ENCODE data around the gene TMX4.

Gene TMX4

DNA sequence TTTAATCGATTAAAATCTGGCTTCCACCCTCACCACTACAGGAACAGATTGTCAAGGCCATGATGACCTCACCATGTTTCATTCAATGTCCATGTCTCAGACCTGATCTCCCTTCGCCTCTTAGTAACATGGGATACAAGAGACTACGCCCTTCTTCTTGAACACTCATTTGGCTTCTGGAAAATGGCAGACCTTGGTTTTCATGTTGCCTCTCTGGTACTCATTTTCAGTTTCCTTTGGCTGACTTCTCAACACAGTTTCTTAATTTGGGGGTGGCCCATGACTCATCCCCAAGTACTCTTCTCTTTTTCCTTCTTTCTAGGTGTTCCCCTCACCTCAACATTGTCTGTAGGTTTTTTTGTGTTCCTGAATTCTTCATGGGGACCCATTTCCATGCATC, 22.7 kb downstream of the TMX4 start:
- no peak overlapping the region for H3K4me2 ChIP-seq
- peaks cover 54% of the 10 kb centered on the region for H3K9me3 ChIP-seq

DNA sequence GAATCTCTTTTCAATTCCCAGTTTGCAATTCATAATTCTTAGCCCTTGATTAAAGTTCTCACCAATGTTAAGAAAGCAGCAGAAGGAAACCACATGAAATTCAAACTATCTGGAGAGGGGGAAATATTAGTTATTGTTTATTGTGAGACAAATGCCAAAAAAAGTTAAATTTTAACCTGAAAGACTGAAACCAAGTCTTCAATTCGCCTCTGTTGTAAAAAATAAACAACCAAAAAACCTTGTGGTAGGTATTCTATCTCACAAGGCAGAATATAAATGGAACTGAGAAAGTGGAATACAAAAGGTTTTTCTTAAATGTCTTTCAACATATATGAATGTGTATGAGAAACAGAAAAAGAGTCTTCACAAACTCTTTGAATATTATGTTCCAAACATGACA, 24.8 kb downstream of the TMX4 start:
- peaks cover 54% of the 10 kb centered on the region for H3K9me3 ChIP-seq
- TF ChIP-seq Cebpa-rat (IDR thresholded peaks at IDR 0.05), result no peak

More for the DNA sequence above, 22.7 kb downstream of the TMX4 start:
- Histone ChIP-seq H3K4me3 (no peak overlapping the region), H4K20me1 (no peaks in the 10 kb centered on the region), H3K4me1 (no peaks in the 10 kb centered on the region), H3K27me3 (no peaks in the 10 kb centered on the region), H3K27ac (no peak overlapping the region), H3K36me3 (peaks cover 91% of the 10 kb centered on the region), H3K9ac (no peak overlapping the region)
- no peak for TF ChIP-seq Cebpa-rat (IDR thresholded peaks at IDR 0.05)

DNA sequence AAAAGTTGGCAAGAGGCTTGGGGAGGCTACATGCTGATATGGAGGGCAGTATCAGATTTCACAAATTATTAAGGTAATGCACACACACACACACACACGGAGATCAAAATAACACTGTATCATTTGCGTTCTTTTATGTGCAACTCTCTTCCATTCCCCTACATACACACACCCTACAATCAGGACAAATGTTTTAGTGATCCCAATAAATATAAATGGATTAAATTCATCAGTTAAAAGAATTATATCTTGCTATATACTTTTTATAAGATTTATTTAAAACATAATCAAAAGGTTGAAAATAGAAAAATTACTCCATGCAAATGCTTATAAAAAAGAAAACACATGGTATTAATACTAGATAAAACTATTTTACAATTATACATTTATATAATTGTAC, 25.9 kb downstream of the TMX4 start:
- H4K20me1 ChIP-seq, result no peaks in the 10 kb centered on the region
- H3K36me3 ChIP-seq, result peaks cover 89% of the 10 kb centered on the region
- H3K4me2 ChIP-seq, result no peak overlapping the region
- H3K27me3 ChIP-seq, result no peaks in the 10 kb centered on the region
- no peak overlapping the region for H3K27ac ChIP-seq
- peaks cover 54% of the 10 kb centered on the region for H3K9me3 ChIP-seq
- no peak overlapping the region for H3K9ac ChIP-seq
- H3K4me3 ChIP-seq, result no peak overlapping the region
- TF ChIP-seq Cebpa-rat (IDR thresholded peaks at IDR 0.05), result no peak
- H3K4me1 ChIP-seq, result no peaks in the 10 kb centered on the region

More for the DNA sequence above, 24.8 kb downstream of the TMX4 start:
- Histone ChIP-seq H3K4me2 (no peak overlapping the region), H3K36me3 (peaks cover 97% of the 10 kb centered on the region), H3K9ac (no peak overlapping the region), H4K20me1 (no peaks in the 10 kb centered on the region), H3K27me3 (no peaks in the 10 kb centered on the region), H3K4me1 (no peaks in the 10 kb centered on the region), H3K27ac (no peak overlapping the region), H3K4me3 (no peak overlapping the region)

DNA sequence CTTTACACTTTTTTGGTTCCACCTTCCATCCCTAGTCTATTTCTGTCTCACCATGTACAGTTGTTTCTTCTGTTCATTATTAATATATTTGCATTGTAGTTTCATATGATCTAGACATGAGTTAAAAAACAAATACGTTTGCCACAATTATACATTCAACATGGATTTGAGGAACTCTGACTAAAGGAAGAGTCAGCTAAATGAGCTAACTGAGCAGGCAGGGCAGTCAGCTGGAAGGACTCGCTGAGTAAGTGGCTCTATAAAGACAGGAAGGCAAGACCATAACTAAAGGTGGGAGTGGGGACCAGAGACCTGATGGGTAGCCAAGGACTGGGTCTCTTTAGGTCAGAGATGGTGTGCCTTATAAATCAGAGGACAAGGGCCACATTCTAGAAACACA, 26.3 kb downstream of the TMX4 start:
- Histone ChIP-seq H3K9ac (no peak overlapping the region), H3K27me3 (no peaks in the 10 kb centered on the region), H3K4me3 (no peak overlapping the region), H3K4me2 (no peak overlapping the region), H3K36me3 (peaks cover 89% of the 10 kb centered on the region), H3K9me3 (peaks cover 49% of the 10 kb centered on the region), H3K27ac (no peak overlapping the region), H3K4me1 (no peaks in the 10 kb centered on the region), H4K20me1 (no peaks in the 10 kb centered on the region)
- no peak for TF ChIP-seq Cebpa-rat (IDR thresholded peaks at IDR 0.05)

DNA sequence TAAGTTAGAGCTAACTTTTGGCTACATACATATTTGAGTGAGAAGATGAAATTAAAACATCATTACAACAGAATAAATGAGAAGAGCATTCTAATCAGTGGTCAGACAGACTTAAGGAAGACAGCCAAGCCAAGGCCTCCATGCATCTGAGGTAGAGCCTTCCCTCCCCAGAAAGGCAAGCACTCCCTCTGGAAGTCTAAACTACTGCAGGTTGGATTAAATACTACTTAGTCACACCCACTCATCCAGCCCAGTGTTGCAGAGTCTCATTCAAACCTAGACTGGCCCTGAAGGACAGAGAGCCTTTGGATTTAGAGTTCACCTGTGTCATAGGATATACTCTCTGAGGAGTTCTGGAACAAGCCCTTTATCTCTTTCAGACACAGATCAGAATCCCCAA, 29.2 kb downstream of the TMX4 start:
- TF ChIP-seq Cebpa-rat (IDR thresholded peaks at IDR 0.05), result no peak
- H3K36me3 ChIP-seq, result peaks cover 78% of the 10 kb centered on the region

DNA sequence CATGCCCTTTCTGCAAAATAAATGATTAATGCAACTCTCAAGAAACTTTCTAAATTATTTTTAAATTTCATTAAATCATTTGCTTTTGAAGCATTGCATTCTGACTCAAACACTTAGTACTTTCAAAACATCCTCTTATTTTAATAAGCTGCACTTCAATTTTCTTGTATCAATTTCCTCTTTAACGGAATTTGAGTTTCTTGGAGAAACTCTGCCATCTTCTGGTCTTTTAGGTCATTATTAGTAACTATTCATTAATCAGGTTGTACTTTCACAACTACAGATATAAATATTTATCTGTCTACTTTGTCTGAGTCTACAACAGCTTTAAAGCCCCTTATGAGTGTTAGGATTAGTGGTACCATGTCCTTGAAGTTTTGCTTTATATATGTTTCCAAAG, 30.2 kb downstream of the TMX4 start:
- no peaks in the 10 kb centered on the region for H3K27me3 ChIP-seq
- H4K20me1 ChIP-seq, result no peaks in the 10 kb centered on the region
- no peak overlapping the region for H3K27ac ChIP-seq
- peaks cover 74% of the 10 kb centered on the region for H3K36me3 ChIP-seq
- no peak for TF ChIP-seq Cebpa-rat (IDR thresholded peaks at IDR 0.05)
- peaks cover 13% of the 10 kb centered on the region for H3K9me3 ChIP-seq
- H3K4me2 ChIP-seq, result no peak overlapping the region
- H3K4me1 ChIP-seq, result no peaks in the 10 kb centered on the region
- H3K9ac ChIP-seq, result no peak overlapping the region
- no peak overlapping the region for H3K4me3 ChIP-seq

More for the DNA sequence above, 29.2 kb downstream of the TMX4 start:
- Histone ChIP-seq H3K27me3 (no peaks in the 10 kb centered on the region), H3K9me3 (peaks cover 23% of the 10 kb centered on the region), H3K4me1 (no peaks in the 10 kb centered on the region), H3K27ac (no peak overlapping the region), H4K20me1 (no peaks in the 10 kb centered on the region), H3K4me3 (no peak overlapping the region), H3K9ac (no peak overlapping the region), H3K4me2 (no peak overlapping the region)

DNA sequence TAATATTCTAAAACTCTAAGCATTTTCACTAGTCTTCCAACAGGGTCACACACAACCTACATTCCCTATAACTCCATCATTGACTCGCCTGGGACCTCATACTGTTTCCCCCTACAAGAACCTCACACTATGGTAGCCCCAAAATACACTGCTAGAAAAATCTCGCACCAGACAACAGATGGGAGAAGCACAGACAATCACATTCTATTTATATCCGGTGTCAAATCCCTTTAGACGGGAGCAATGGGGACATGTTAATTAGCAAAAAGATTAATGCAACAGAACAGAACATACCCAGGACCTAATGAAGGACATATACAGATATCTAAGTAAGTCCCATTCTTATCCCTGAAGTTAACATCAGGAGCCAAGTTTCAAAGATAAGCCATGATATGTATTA, 33.6 kb downstream of the TMX4 start:
- TF ChIP-seq Cebpa-rat (IDR thresholded peaks at IDR 0.05), result no peak
- Histone ChIP-seq H3K36me3 (peaks cover 77% of the 10 kb centered on the region), H4K20me1 (no peaks in the 10 kb centered on the region), H3K4me2 (no peak overlapping the region), H3K27me3 (no peaks in the 10 kb centered on the region), H3K4me3 (no peak overlapping the region), H3K27ac (no peak overlapping the region), H3K9ac (no peak overlapping the region), H3K9me3 (no peaks in the 10 kb centered on the region), H3K4me1 (no peaks in the 10 kb centered on the region)

DNA sequence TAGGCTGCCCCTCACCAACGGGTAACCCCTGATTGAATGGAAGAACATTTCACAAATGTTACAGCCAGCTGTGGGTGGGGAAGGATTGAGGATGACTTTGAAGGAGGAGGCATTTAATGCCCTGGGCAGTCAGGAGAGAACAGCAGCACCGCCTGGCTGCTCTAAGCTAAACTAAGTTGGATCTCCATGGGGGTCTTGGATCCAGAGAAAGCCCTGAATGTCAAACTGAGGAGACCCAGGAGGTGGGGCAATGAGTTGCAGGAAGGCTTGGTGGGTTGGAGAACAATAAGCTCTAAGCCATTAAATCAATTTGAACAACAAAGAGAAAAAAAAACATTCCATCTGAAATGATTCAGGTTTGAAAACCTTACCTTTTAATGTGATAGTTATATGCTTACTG, 35.4 kb downstream of the TMX4 start:
- H3K36me3 ChIP-seq, result peaks cover 74% of the 10 kb centered on the region
- H3K9ac ChIP-seq, result no peak overlapping the region
- no peak overlapping the region for H3K27ac ChIP-seq
- TF ChIP-seq Cebpa-rat (IDR thresholded peaks at IDR 0.05), result no peak
- no peaks in the 10 kb centered on the region for H3K9me3 ChIP-seq
- no peak overlapping the region for H3K4me3 ChIP-seq
- H3K4me1 ChIP-seq, result no peaks in the 10 kb centered on the region
- no peaks in the 10 kb centered on the region for H3K27me3 ChIP-seq
- no peaks in the 10 kb centered on the region for H4K20me1 ChIP-seq
- no peak overlapping the region for H3K4me2 ChIP-seq

DNA sequence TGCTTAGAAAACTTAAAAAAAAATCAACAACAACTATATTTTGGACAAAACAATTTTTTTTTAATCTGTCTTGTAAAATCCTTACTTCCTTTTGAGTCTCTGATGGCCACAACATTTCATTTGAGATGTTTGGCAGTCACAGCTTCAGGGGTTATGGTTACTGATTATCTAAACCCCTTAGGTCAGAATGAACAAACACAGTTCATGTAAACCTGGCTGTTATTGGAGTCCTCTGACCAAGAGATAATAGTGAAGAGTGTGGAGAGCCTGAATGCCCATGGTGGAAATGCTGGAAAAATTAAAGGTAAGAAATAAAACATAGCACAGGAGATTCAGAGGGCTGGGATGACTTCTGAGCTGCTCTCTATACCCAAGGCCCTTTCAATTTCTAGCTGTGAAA, 38.2 kb downstream of the TMX4 start:
- no peak overlapping the region for H3K4me3 ChIP-seq
- peaks cover 79% of the 10 kb centered on the region for H3K36me3 ChIP-seq
- no peaks in the 10 kb centered on the region for H3K9me3 ChIP-seq
- no peaks in the 10 kb centered on the region for H4K20me1 ChIP-seq
- no peaks in the 10 kb centered on the region for H3K4me1 ChIP-seq
- no peak for TF ChIP-seq Cebpa-rat (IDR thresholded peaks at IDR 0.05)
- no peak overlapping the region for H3K9ac ChIP-seq
- no peak overlapping the region for H3K4me2 ChIP-seq
- no peaks in the 10 kb centered on the region for H3K27me3 ChIP-seq
- no peak overlapping the region for H3K27ac ChIP-seq

DNA sequence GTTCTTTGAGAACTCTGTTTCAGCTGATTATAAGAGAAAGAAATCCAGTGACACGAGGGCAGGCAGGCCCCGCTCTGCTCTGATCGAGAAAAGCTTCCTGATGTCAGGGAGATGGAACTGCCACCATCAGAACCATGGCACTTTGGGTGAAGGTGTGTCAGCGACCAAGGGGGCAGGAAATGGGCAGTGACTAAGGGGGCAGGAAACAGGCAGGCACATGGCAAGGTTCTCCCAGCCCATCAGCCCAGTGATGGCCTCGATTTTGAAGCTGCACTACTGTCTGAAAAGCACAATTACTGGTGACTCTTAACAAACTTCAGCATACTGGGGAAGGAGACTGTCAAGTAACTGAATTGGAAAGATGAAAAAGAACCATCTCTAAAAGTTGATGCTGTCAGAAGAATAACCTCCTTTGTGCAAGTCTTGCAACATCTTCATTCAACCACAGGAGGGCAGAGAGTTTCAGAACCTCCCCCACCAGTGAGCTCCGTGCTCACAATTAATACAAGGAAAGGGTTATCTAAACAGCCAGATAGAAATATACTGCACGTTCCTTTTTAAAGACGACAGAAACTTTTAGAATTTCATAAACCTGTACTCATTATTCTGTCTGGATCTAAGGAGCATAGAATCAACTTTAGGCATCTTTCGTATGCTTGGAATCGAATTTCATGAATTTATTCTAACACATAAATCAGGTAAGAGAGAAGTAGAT, 39.1 kb downstream of the TMX4 start:
- H4K20me1 ChIP-seq, result no peaks in the 10 kb centered on the region
- H3K9me3 ChIP-seq, result no peaks in the 10 kb centered on the region
- H3K9ac ChIP-seq, result no peak overlapping the region
- H3K27ac ChIP-seq, result no peak overlapping the region
- H3K27me3 ChIP-seq, result no peaks in the 10 kb centered on the region
- no peak overlapping the region for H3K4me3 ChIP-seq
- no peak for TF ChIP-seq Cebpa-rat (IDR thresholded peaks at IDR 0.05)
- no peak overlapping the region for H3K4me2 ChIP-seq
- H3K4me1 ChIP-seq, result no peaks in the 10 kb centered on the region
- H3K36me3 ChIP-seq, result peaks cover 72% of the 10 kb centered on the region

DNA sequence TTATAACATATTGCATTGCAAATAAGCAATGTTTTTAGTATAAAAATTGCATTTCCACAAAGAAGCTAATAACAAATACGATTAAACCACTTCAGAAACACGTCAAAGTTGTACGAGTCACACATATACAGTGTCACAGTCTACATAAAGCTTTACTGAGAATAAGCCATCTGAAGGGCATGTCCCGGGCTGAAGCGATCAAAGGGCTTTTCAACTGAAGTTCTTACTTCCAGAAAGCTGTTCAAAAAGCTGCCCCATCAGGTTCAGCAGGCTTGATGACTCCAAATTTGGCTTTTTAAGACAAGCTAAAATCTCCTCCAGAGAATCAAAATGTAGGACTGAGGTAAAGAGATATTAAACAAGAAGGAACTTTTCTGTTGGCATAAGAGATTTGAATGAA, 41.9 kb downstream of the TMX4 start:
- no peak overlapping the region for H3K27ac ChIP-seq
- H3K9ac ChIP-seq, result no peak overlapping the region
- peaks cover 48% of the 10 kb centered on the region for H3K36me3 ChIP-seq
- no peaks in the 10 kb centered on the region for H3K9me3 ChIP-seq
- TF ChIP-seq Cebpa-rat (IDR thresholded peaks at IDR 0.05), result no peak
- H4K20me1 ChIP-seq, result no peaks in the 10 kb centered on the region
- no peaks in the 10 kb centered on the region for H3K27me3 ChIP-seq
- H3K4me1 ChIP-seq, result no peaks in the 10 kb centered on the region
- no peak overlapping the region for H3K4me3 ChIP-seq
- no peak overlapping the region for H3K4me2 ChIP-seq
